ENCODE measurements around the gene CCDC3.
"Not testable (repeated sequence)": the region's sequence is repeated elsewhere in the genome, so short reads cannot be mapped to it uniquely, and the experiment has no call there.

The CCDC3 gene

DNA sequence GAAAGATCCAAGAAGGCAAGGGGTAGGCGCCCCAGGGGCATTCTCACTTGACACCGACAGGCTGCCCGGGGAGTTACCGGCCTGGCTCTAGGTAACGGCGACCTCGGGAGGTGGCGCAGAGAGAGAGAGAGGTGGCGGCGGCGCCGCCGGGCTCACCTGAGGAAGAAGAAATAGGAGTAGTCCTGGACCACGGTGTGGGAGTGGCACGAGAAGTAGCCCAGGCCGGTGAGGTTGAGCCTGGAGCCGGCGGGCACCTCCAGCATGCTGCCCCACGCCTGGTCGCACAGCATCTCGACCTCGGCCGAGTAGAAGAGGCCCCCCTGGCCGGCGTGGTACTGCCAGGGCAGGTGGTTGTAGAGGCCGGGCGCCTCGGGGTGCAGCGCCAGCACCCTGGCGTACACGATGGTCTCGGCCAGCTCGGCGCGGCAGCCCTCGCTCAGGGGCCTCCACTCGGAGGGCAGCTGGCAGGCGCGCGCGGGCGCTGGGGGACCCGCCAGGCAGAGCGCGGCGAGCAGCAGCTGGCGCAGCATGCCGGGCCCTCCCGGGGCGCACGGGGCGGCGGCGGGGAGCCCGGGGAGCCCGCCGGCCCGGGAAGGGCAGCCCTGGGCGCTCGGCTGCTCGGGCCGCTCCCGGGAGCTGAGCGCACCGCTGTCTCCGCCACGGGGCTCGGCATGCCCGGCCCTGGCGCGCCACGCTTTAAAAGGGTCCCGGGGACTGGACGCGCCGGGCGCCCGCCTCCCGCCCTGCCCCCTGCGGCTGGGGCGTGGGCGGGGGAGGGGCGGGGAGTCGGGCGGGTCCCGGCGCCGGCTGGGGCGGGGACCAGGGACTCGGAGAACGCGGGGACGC is at the start of gene CCDC3:
CCDC3 (minus strand) TSS at position 673 of the 846 bp plus-strand sequence; CDS start at position 530, 143 bp downstream.
- DNase-seq (ENCODE audit: low read depth): no peak

DNA sequence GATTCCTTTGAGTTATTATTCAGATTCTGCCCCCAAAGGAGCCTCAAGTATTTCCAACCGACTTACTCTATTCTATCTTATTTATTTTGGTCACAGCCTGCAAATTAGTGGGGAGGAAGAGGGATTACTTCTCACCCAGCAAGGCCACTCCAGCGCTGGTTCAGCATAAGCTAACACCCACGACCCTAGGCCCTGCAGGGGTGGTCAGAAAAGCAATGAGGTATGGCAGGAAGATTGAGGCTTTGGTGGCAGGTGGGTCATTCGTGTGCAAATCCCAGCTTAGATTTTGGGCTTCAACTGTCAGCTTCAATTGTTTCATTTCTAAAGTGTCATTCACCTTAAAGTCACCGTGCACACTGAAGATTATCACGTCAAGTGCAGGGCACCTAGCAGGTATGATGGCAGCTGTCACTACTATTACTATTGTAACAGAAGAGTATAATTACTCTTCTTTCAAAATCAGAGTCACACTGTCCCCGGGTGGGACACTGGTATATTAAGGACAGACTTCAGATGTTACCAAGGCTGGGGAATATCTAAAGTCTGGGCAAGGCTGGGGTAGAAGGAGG is 49.7 kb upstream of the CCDC3 start:
- DNase-seq (ENCODE audit: low read depth): no peak

DNA sequence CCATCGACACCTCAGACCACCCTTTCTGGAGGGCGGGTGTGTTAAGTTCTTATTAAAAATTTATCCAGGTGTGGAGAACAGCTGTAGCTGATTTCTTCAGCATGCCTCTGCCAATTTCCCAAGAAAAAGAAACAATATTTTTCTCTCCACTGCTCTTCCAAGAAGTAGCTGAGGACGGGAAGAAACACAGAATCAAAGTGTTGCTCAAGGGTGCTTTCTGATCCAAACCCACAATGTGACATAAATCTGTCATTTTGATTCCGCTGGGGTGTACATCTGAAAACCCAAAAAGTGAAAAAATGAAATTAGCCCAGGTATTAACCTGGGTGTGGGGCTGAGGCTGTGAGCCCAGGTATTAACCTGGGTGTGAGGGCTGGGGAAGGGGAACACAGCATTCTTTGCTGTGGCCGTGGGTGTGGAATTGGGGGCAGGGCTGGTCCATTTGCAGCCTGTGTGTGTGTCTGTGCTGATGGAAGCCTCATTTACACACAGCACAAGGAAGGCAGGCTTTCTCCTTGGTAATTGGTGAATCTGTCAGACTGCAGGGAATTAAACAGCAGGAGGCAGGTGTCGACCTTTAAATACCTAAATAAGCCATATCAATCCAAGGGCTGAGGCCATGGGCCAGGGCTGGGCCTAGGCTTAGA is 48.4 kb upstream of the CCDC3 start:
- DNase-seq (ENCODE audit: low read depth): no peak

DNA sequence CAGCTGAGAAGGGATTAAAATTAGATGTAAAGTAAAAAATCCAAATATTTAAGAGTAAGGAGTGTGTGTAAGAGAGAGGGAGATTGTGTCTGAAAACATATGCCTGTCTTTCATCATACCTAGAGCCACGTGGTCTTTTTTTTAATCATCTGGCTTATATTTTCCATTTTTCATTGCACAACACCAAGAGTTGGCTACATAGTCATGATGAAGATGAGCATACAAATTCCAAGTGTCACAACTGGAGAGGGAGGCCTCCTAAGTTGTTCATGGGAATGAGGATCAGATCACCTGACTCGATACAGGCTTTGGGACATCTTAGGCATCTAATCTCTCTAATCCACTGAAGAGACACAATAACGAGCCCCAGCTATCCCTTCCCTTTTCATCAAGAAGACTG is 47.2 kb upstream of the CCDC3 start:
- DNase-seq (ENCODE audit: low read depth): no peak

DNA sequence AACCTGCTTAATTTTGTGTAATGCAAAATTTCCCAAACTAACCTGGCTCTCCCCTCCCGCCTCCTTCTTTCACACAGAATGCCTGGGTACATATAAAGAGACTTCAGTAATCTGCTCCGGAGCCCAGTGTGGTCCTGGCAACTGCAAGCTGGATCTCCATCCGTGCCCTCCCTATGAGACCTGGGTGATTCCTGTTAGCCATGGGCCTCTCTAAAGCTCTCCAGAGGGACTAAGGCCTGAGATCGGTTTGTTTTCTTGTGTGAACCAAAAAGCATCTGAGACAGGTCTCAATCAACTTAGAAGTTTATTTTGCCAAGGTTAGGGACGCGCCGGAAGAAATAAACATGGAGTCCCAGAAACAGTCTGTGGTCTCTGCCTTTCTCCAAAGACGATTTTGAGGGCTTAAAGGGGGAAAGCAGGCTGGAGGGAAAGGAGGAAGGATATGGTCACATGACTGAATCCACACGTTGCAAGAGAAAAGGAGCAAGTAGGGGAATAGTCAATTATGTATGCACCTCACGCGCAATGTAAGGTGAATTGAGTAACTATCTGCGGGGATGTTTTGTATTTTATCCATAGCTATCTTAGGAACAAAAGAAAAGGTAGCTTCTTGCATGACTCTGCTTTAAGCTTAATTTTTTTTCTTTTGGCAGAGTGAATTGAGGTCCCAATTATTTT is 46.2 kb upstream of the CCDC3 start:
- no peak for DNase-seq (ENCODE audit: low read depth)

DNA sequence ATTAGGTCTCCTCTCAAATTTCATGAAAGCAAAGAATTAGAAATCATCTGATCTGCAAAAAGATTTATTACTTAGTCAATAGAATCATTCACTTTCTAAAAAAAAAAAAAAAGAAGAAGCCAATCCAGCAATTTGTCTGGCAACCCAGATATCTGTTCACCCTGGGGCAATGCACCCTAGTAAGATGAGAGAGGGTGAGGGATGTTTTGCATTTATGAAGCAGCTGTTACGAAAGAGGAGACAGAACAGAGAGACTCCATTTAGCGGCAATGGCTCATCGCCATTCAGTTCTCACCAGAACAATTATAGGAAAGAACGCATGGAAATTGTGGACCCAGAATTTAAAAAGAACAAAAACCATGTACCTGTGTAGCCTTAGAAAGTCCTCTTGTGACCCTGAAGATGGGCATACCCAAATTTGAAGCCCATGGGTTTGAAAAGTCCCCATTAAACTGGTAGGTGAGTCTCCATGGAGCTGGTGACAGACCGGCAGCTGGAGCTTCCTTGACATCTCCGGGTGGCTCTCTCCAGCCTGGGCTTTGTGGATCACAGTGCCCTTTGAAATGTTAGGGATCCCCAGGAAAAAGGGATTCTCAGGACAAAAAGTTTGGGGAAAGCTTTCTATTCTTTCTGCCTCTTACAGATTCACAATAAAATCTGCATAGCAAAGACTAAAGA is 45.5 kb upstream of the CCDC3 start:
- DNase-seq (ENCODE audit: low read depth): no peak

DNA sequence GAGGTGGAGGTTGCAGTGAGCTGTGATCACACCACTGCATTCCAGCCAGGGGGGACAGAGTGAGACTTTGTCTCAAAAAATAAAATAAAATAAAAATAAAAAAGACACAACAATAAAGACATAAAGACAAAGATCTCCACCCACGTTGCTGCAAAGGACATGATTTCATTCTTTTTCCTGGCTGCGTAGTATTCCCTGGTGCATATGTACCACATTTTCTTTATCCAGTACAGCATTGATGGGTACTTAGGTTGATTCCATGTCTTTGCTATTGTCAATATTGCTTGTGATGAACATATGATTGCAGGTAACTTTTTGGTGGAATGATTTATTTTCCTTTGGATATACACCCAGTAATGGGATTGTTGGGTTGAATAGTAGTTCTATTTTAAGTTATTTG is 42.0 kb upstream of the CCDC3 start:
- no peak for DNase-seq (ENCODE audit: low read depth)

DNA sequence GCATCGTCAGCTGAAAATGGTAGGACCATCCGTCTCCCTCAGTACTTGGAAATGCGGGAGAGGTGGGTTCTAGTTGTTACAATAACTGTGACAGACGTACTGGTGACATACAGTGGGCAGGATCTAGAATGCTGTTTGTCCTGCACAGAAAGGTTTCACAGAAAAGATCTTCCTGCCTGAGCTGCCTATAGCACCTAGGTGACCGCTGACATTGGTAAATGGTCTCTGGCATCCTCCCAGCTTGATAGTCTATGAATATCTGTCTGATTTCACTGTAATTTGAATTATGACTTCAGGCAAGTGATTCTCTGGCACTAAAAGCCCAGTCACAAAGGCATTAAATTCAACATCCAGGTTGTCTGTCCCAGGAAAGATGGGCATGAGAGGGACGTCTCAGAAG is 38.2 kb upstream of the CCDC3 start:
- no peak for DNase-seq (ENCODE audit: low read depth)

DNA sequence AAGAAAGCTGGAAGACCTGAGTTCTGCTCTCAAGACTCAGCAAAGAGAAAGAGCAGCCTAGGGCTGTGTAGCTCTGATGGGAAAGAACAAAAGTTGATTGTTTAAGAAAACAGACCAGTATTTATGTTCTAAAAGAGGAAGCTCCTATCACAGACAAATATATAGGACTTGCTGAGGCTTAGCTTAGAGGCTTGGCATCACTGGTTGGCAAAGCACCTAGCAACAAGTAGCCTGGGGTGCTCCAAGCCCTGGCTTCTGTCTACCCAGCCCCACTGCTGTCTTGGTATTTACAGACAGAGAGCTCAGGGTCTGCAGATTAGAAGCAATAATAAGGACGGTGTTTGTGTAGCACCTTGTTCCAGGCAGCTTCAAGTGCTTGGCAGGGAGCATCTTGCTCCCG is 36.9 kb upstream of the CCDC3 start:
- no peak for DNase-seq (ENCODE audit: low read depth)

DNA sequence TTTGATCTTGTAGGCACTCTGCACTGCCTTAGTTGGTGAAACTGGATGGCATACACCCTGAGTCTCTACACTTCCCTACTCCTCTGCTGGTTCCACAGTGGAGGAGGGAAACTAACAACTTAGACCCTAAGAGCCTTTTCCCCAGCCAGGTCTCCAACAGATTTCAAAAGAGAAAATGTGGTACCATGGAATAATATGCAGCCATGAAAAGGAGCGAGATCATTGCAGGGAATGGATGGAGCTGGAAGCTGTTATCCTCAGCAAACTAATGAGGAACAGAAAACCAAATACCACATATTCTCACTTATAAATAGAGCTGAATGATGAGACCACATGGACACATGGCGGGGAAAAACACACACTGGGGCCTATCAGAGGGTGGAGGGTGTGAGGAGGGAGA is 36.3 kb upstream of the CCDC3 start:
- DNase-seq (ENCODE audit: low read depth): no peak

DNA sequence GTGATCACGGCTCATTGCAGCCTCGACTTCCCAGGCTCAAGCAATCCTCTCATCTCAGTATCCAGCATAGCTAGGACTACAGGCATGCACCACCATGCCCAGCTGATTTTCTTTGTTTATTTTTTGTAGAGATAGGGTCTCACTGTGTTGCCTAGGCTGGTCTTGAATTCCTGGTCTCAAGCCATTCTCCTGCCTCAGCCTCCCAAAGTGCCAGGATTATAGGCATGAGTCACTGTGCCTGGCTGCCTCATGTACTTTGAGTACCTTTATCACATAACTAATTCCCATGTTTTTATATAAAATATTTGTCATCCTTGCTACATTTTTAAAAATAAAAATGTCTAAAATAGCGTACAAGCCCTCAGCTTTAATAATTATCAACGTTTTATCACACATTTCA is 35.3 kb upstream of the CCDC3 start:
- no peak for DNase-seq (ENCODE audit: low read depth)

DNA sequence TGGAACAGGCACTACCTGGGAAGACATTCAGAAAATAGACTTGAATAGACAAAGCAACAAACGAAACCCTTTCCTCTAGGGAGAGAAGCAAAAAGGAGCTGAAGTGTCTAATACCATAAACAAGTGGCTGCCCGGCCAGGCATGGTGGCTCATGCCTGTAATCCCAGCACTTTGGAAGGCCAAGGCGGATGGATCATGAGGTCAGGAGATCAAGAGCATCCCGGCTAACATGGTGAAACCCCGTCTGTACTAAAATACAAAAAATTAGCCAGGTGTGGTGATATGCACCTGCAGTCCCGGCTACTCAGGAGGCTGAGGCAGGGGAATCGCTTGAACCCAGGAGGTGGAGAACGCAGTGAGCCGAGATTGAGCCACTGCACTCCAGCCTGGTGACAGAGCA is 34.2 kb upstream of the CCDC3 start:
- DNase-seq (ENCODE audit: low read depth): not testable (repeated sequence)

DNA sequence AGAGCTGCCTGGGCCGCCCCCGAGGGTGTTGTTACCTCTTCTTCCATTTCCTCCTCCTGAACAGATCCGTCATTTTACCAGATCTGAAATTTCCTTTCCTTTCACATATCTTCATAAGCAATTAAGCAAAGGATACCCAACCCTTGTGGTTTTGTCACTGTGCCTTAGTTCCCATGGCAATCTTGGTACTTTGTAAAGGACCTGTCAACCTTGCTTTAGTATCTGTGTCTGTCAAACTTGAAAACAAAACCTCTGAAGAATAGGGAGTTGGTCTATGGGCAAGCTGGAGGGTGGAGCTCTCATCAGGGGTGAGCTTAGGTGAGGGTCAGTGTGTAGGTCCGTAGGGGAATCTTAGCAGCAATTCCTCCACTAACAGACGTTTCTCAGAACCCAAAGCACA is 25.4 kb upstream of the CCDC3 start:
- DNase-seq (ENCODE audit: low read depth): no peak

DNA sequence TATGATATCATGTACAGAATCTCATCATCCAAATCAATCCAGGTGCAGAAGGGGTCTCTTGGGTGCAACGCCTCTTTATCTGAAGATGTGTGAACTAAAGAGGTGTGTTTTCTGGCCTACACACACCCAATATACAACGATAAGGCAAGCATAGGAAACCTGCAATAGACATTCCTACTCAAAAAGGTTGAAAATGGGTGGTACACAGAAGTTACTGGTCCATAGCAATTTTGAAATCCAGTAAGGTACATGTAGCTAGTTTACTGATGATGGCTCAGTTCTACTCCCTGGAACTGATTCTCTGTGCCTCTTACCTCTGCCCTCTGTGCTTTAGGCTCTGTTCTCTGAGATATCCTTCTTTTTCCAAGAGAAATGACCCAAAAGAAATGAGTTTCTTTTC is 22.2 kb upstream of the CCDC3 start:
- no peak for DNase-seq (ENCODE audit: low read depth)

DNA sequence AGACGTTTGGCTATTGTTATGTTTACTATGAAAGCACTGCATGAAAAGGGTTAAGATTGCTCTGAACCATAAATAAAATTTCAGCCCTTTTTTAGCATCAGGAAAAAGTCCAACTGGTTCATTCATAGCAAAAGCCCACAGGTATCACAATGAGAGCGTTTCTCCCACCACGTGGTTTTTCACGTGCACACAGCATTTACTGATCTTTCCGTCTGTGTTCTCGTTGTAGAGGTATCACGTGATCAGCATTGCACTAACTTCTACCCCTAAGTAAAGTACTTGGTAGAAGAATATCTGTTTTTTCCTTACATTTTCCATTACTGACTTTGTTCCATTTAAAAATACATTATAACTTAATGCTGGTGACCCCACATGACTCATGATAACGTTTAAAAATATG is 17.8 kb upstream of the CCDC3 start:
- no peak for DNase-seq (ENCODE audit: low read depth)

DNA sequence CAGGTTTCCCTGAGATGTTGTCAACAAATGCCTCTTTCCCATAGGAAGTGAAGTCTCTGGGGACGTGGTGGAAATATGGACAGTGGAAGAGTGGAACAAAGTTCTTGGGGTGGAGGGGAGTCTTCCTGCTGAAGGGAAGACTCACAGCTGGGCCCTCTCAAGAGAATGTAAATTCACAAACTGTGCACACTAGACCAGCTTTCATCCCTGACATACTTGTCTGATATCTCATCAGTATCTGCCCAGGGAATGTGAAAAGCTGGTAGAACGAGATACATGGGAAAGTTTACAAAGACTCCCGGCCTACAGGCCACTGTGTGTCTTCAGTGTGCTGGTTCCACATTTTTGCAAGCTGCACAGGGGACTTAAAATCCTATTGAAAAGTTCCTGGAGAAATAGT is 16.7 kb upstream of the CCDC3 start:
- DNase-seq (ENCODE audit: low read depth): no peak

DNA sequence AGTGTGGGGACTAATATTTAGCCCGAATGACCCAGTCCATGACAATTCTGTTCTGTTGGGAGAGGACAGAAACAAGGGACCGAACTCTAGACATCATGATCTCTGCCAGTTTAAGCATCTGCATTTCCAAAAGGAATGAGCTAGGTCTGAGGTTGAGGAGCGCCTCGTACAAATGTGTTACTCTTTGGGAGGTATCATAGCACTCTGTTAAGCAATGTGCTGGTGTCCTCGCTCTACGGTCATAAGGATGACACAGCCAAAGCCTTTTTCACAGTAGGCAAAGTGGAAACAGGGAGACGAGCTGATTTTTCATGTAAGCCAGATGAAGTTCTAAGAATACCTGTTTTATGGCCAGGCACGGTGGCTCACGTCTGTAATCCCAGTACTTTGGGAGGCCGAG is 15.4 kb upstream of the CCDC3 start:
- no peak for DNase-seq (ENCODE audit: low read depth)

DNA sequence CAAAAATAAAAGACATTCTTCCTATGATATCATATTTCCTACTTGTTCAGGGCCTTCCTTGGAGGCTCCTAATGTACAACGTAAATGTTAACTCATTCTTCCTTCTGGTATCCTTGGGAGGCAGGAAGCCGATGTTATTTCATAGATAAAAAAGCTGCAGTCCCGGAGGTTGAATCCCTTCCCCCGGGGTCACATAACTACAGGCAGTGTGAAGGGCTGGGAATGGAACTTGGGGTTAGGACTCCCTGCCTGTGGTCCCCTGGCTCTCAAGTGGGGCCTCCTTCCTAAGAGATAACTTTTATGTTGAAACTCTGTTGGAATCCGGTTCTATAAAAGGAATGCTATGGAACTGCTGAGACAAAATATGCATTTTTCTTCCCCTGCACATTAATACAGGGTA is 14.9 kb upstream of the CCDC3 start:
- no peak for DNase-seq (ENCODE audit: low read depth)

DNA sequence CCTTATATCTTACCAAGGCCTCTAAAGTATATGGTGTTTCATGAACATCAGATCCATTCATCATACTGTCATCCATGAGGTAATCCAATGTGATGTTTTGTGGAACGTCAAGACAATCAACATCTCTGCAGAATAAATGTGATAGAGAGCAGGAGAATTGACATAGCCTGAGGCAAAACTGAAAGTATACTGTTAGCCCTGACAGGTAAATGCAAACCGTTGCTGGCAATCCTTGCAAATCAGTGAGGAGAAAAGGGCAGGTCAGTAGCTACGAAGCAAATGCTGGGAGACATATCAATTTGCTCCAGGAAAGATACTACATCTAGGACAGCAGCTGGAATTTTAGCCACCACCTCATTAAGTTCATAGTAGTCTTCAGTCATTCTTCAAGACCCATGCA is 4.5 kb upstream of the CCDC3 start:
- no peak for DNase-seq (ENCODE audit: low read depth)

DNA sequence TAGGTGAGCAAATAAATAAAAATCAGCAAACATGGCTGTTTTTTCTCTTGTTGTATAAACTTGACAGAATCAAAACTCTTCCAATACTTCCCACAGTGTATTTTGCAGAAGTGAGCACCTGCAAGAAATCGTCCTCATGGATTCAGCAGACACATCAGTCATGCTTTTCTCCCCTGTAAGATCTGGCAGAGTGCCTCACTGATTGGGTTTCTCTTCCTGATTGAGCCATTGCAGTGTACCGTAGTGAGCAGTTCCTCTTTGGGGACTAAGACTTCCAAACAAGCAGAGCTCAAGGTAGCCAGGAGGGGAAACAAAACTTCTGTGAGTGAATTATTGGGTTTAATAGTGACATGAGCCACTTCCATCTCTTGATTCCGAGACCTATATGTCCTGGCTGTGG is 2.2 kb upstream of the CCDC3 start:
- no peak for DNase-seq (ENCODE audit: low read depth)

DNA sequence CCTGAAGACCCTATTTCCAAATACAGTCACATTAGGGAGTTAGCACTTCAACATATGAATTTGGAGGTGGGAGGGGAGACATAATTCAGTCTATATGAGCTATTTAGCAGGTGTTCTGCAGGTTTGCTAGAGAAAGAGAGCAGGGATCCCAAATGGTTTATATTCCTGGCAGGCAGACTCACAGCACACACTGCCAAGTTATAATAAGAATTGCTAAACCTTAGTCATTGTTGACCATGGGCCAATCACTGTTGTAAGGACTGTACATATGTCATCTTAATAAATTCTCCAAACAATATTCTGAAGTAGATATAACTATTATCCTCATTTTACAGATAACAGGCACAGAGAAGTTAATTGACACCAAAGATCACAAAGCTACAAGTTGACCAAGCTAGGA is 1.5 kb upstream of the CCDC3 start:
- peak; percentile 12 for DNase-seq (ENCODE audit: low read depth)

DNA sequence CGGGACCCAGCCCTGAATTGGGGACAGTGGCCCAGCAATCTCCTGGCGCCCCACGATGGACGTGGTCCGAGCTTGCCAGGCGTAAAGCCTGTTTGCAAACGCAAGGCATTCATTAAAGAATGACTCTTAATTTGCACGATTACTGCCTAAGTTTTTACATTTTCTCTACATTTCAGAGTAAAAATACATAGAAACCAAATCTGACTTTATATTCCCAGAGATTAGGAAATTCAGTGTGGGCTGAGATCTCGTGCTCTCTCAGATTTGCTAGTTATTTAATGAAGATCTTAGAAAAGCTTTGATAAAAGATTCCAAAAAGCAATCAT is 337 bp upstream of the CCDC3 start:
- no peak for DNase-seq (ENCODE audit: low read depth)

DNA sequence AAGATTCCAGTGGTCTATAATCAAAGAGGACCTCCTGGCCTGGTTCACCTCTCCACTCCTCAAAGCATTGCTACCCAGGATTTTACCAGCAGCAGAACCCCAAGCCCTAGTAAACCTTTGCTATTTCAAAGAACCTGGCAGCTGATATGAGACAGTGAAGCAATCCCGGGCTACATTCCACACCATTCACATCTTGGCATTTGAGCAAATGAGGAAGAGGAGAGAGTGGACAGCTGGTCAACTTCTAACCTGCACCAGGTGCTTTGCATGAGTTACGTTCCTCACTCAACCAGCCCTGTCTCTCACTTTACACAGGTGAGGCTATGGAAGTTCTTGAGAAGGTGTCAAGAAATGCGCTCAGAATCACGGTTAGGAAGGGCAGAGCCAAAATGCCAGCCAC is 1.1 kb downstream of the CCDC3 start:
- DNase-seq (ENCODE audit: low read depth): no peak
